Heart right ventricle (tissue), 16 donors: Measurements from ENCODE around the gene MYCL. TPM values are rescaled to one million over a fixed set of nuclear protein-coding genes. Genes with fewer than 3 reads are reported as not detected.

Experiments used
- ATAC-seq, 8 donors: fragments of 200-7000 bp; cut with Tn5 transposase; one replicate each; pipeline ENCODE4 v1.9.1; 2020; ENCODE audit warnings: mild to moderate bottlenecking in 8 of 8, moderate library complexity in 8 of 8, moderate number of reproducible peaks in 1 of 8
- DNase-seq, 2 donors: peaks; one replicate each; pipeline ENCODE4 v3.0.0-alpha.2; 2020
- H3K27ac ChIP-seq, 10 donors: fragments of 200-600 bp; sonication (generic) in 2 of 10; one replicate each; pipeline versions ENCODE4 v1.5.0 to v1.8.0; 2020 to 2022; ENCODE audit warnings: mild to moderate bottlenecking in 3 of 10
- H3K27me3 ChIP-seq, 7 donors: fragments of 200-600 bp; one replicate each; pipeline ENCODE4 v1.8.0; 2021 to 2022; ENCODE audit warnings: mild to moderate bottlenecking in 2 of 7
- H3K36me3 ChIP-seq, 9 donors: fragments of 200-600 bp; sonication (generic) in 1 of 9; one replicate each; pipeline versions ENCODE4 v1.5.0 to v1.8.0; 2020 to 2022; ENCODE audit warnings: mild to moderate bottlenecking in 2 of 9
- H3K4me1 ChIP-seq, 9 donors: fragments of 200-600 bp; sonication (generic) in 1 of 9; one replicate each; pipeline versions ENCODE4 v1.5.0 to v1.8.0; 2020 to 2022; ENCODE audit warnings: mild to moderate bottlenecking in 4 of 9
- H3K4me3 ChIP-seq, 10 donors: fragments of 200-600 bp; sonication (generic) in 2 of 10; one replicate each; pipeline versions ENCODE4 v1.5.0 to v1.8.0; 2020 to 2022; ENCODE audit warnings: mild to moderate bottlenecking in 7 of 10, moderate library complexity in 2 of 10
- H3K9me3 ChIP-seq, 11 donors: fragments of 200-600 bp in 10 of 11; sonication (generic) in 2 of 11; one replicate each; pipeline versions ENCODE4 v1.5.0 to v1.8.0; 2013 to 2022; ENCODE audit warnings: mild to moderate bottlenecking in 2 of 11, control low read depth in 1 of 11, moderate library complexity in 1 of 11
- CTCF ChIP-seq, 9 donors: fragments of 200-600 bp; sonication (generic) in 2 of 9; IDR thresholded peaks; one replicate each; pipeline versions ENCODE4 v1.5.0 to v1.8.0; 2021 to 2022; ENCODE audit warnings: antibody characterized with exemption in 9 of 9, mild to moderate bottlenecking in 5 of 9, moderate library complexity in 1 of 9
- WGBS, 2 donors: extraction: QIAGEN DNeasy Blood & Tissue Kit; methylation state at CpG; one replicate each; pipeline ENCODE4 v1.1.7; 2013; ENCODE audit warnings: inconsistent platforms in 1 of 2; 5-methylcytosine and 5-hydroxymethylcytosine counted together
- intact Hi-C, 10 donors: fragments of 100-400 bp; cut with DNase I; formaldehyde crosslinking; loops; one replicate each; pipeline versions ENCODE4 v1.11.1 to v1.14.2; 2022
- polyA plus RNA-seq, 2 donors: library from polyadenylated mRNA; stranded (reverse); fragments of 200-250 nt; gene quantifications; one replicate each; pipeline ENCODE4 v1.2.3, GENCODE V29; 2013
- total RNA-seq, 10 donors: library from RNA; stranded (reverse); fragmentation: NEBNext Ultra II Directional in 3 of 10; extraction: Animal tissue kit (Norgen Biotek cat#: 25700) in 3 of 10; gene quantifications; one replicate each; pipeline versions ENCODE4 v1.2.1 to v1.2.4, GENCODE V29; 2021 to 2023
- donor health status: Arrhythmogenic right ventricular cardiomyopathy.
- donor health status: ischemic (EF 13 %, LVEDD 7.1; RV severe dilation, severe dysfunction).
- donor health status: healthy with polysubstance abuse.
- donor health status: DM: no; HTN: yes; CAD: no.
- donor health status: DM: no; HTN: no; CAD: no.
- donor health status: ischemic (EF 25% LVEDD 6.9; RV normal size, moderate dysfunction).
- donor health status: ischemic (EF 25% LVEDD 5.7; RV mildly dilated, moderate dysfunction).
- donor health status: healthy.
- donor health status: DM: yes; HTN: yes; CAD: no.
- donor health status: Ischemic cardiomyopathy.
- donor health status: ischemic (EF 35%, LVEDD 5.7; RV mildly dilated, moderate dysfunction).
- donor health status: nonischemic (EF 11% LVEDD 7.7; RV severe dilation, severe dysfunction).
- donor health status: DM: yes; HTN: yes; CAD: no.
- donor health status: PGD.
- donor health status: ischemic (EF 29% LVEDD 5.4; RV normal size, mild dysfunction).
- donor health status: nonischemic (EF 23%, LVEDD 6.1; RV moderate dilation, normal function).

Gene MYCL
- total and polyA plus RNA-seq, 12 donors: 0.07 to 2.5 (median 0.55) TPM

- H3K27me3 ChIP-seq: peaks cover 0 to 81% (median 38%) of the 10 kb centered on the region in 7 donors
- WGBS, 2 donors: 39 to 49% methylated on average over 3 of the region's 3 CpGs
Measured at GRCh38 chr1:39898191-39898590, 3.5 kb downstream of the MYCL start.

GRCh38 chr1:39896909-39897685 is 4.6 kb downstream of the MYCL start:
- no peak for ATAC-seq
- Histone ChIP-seq H3K36me3 (no peaks in the 10 kb centered on the region), H3K27me3 (peaks cover 0 to 74% (median 34%) of the 10 kb centered on the region in 7 donors)

More at GRCh38 chr1:39898191-39898590, 3.5 kb downstream of the MYCL start:
- H3K4me3 ChIP-seq: no peak overlapping the region
- H3K36me3 ChIP-seq: no peaks in the 10 kb centered on the region
- ATAC-seq (no peak), DNase-seq (no peak)
- intact Hi-C loops: loop anchor here in 3 of 10 donors (5.0 to 10.0 kb wide), 2 partner anchors 53 to 81 kb away; no protein-coding TSS in a partner anchor
- H3K4me1 ChIP-seq: peaks cover 3 to 32% (median 16%) of the 10 kb centered on the region in 9 donors
- no peak for TF ChIP-seq CTCF (IDR thresholded peaks at IDR 0.05)
- no peaks in the 10 kb centered on the region for H3K9me3 ChIP-seq
- H3K27ac ChIP-seq: no peak overlapping the region

GRCh38 chr1:39895731-39896480 is 5.8 kb downstream of the MYCL start:
- no peaks in the 10 kb centered on the region for H3K36me3 ChIP-seq
- H3K27me3 ChIP-seq: peaks cover 0 to 70% (median 31%) of the 10 kb centered on the region in 7 donors
- H3K4me3 ChIP-seq: no peak overlapping the region
- peaks cover 2 to 43% (median 11%) of the 10 kb centered on the region in 9 donors for H3K4me1 ChIP-seq
- H3K27ac ChIP-seq: no peak overlapping the region
- no peak for TF ChIP-seq CTCF (IDR thresholded peaks at IDR 0.05)
- H3K9me3 ChIP-seq: no peaks in the 10 kb centered on the region
- intact Hi-C loops: loop anchor here in 3 of 10 donors (5.0 to 10.0 kb wide), 2 partner anchors 51 to 79 kb away; no protein-coding TSS in a partner anchor
- 85 to 91% methylated on average over 5 of the region's 5 CpGs for WGBS, 2 donors
- DNase-seq (no peak), ATAC-seq (no peak)

More at GRCh38 chr1:39896909-39897685, 4.6 kb downstream of the MYCL start:
- intact Hi-C loops: loop anchor here in 3 of 10 donors (5.0 to 10.0 kb wide), 2 partner anchors 52 to 80 kb away; no protein-coding TSS in a partner anchor
- Histone ChIP-seq H3K27ac (no peak overlapping the region), H3K4me3 (no peak overlapping the region), H3K4me1 (peaks cover 3 to 42% (median 19%) of the 10 kb centered on the region in 9 donors), H3K9me3 (no peaks in the 10 kb centered on the region)
- 77 to 82% methylated on average over 11 of the region's 11 CpGs for WGBS, 2 donors
- TF ChIP-seq CTCF (IDR thresholded peaks at IDR 0.05): no peak
- no peak for DNase-seq

- intact Hi-C loops: loop anchor here in 4 of 10 donors (5.0 to 10.0 kb wide), 3 partner anchors 48 to 78 kb away; no protein-coding TSS in a partner anchor
- Histone ChIP-seq H3K4me1 (peaks cover 0 to 42% (median 8%) of the 10 kb centered on the region in 9 donors), H3K27me3 (peaks cover 0 to 61% (median 22%) of the 10 kb centered on the region in 7 donors), H3K4me3 (no peak overlapping the region), H3K27ac (no peak overlapping the region), H3K36me3 (no peaks in the 10 kb centered on the region), H3K9me3 (no peaks in the 10 kb centered on the region)
- TF ChIP-seq CTCF (IDR thresholded peaks at IDR 0.05): no peak
- ATAC-seq (no peak), DNase-seq (no peak)
- WGBS, 2 donors: 59 to 70% methylated on average over 3 of the region's 3 CpGs
Measured at GRCh38 chr1:39894884-39895495, 6.7 kb downstream of the MYCL start.
